Measurements from ENCODE around the gene HOXC10.

HOXC10 gene

GRCh38 chr12:53984901-53985691 is at the start of gene HOXC10:
Gene HOXC10 (plus strand): TSS chr12:53985146. CDS start chr12:53985260, 114 bp downstream.
- peak; percentile 72 to 80 (median 76) for TF ChIP-seq CTCF (IDR thresholded peaks at IDR 0.05; ENCODE audit: unreplicated experiment in 3 of 3)
- Mint-ChIP-seq H3K27ac (peak within 1 kb of the TSS; percentile 95 to 100 (median 97)), H3K4me1 (peaks cover 44% of the 10 kb centered on the region), H3K4me3 (peak within 1 kb of the TSS; percentile 95 to 99 (median 96)), H3K36me3 (ENCODE audit: low read depth) (peaks cover 15% of the 10 kb centered on the region), H3K27me3 (ENCODE audit: low read depth) (peaks cover 100% of the 10 kb centered on the region), H3K9me3 (no peaks in the 10 kb centered on the region)

- Mint-ChIP-seq H3K9me3 (peaks cover 5% of the 10 kb centered on the region), H3K27ac (no peak overlapping the region), H3K4me3 (peak overlapping the region; percentile 38 to 65 (median 44)), H3K36me3 (ENCODE audit: low read depth) (no peaks in the 10 kb centered on the region), H3K27me3 (ENCODE audit: low read depth) (peaks cover 100% of the 10 kb centered on the region), H3K4me1 (peaks cover 10% of the 10 kb centered on the region)
- no peak for TF ChIP-seq CTCF (IDR thresholded peaks at IDR 0.05; ENCODE audit: unreplicated experiment in 3 of 3)
Observed at GRCh38 chr12:53935383-53936341, 49.3 kb upstream of the HOXC10 start.

GRCh38 chr12:53937099-53937498 is 47.8 kb upstream of the HOXC10 start:
- Mint-ChIP-seq H3K27me3 (ENCODE audit: low read depth) (peaks cover 100% of the 10 kb centered on the region), H3K27ac (no peak overlapping the region), H3K4me1 (peaks cover 10% of the 10 kb centered on the region), H3K9me3 (peaks cover 5% of the 10 kb centered on the region), H3K36me3 (ENCODE audit: low read depth) (no peaks in the 10 kb centered on the region), H3K4me3 (no peak overlapping the region)
- no peak for TF ChIP-seq CTCF (IDR thresholded peaks at IDR 0.05; ENCODE audit: unreplicated experiment in 3 of 3)

GRCh38 chr12:53937596-53938325 is 47.2 kb upstream of the HOXC10 start:
- no peaks in the 10 kb centered on the region for H3K36me3 Mint-ChIP-seq (ENCODE audit: low read depth)
- H3K27ac Mint-ChIP-seq, result no peak overlapping the region
- peak overlapping the region in 1 of 3 experiments; percentile 76 for H3K4me3 Mint-ChIP-seq
- peaks cover 100% of the 10 kb centered on the region for H3K27me3 Mint-ChIP-seq (ENCODE audit: low read depth)
- no peak for TF ChIP-seq CTCF (IDR thresholded peaks at IDR 0.05; ENCODE audit: unreplicated experiment in 3 of 3)
- H3K9me3 Mint-ChIP-seq, result peaks cover 3% of the 10 kb centered on the region
- peaks cover 10% of the 10 kb centered on the region for H3K4me1 Mint-ChIP-seq

- H3K27ac Mint-ChIP-seq, result no peak within 1 kb of the TSS
- H3K4me1 Mint-ChIP-seq, result peaks cover 10% of the 10 kb centered on the region
- peak within 1 kb of the TSS in 2 of 3 experiments; percentile 37 to 76 for H3K4me3 Mint-ChIP-seq
- no peaks in the 10 kb centered on the region for H3K36me3 Mint-ChIP-seq (ENCODE audit: low read depth)
- peaks cover 100% of the 10 kb centered on the region for H3K27me3 Mint-ChIP-seq (ENCODE audit: low read depth)
- H3K9me3 Mint-ChIP-seq, result peaks cover 3% of the 10 kb centered on the region
- TF ChIP-seq CTCF (IDR thresholded peaks at IDR 0.05; ENCODE audit: unreplicated experiment in 3 of 3), result no peak
Observed at GRCh38 chr12:53938326-53939140, 46.4 kb upstream of the HOXC10 start, which contains the start of gene HOXC13. Gene HOXC13 (plus strand): TSS chr12:53938831. CDS start chr12:53938907, 76 bp downstream.

Measured in nephron (organoid).